HG02610 (cell line): ENCODE measurements around the gene MED15.
"Not testable (repeated sequence)": the region's sequence is repeated elsewhere in the genome, so short reads cannot be mapped to it uniquely, and the experiment has no call there.

Source experiments
- ATAC-seq: cut with Tn5 transposase; IDR thresholded peaks from one replicate; pipeline ENCODE4 v1.9.1; 2021; ENCODE audit warnings: mild to moderate bottlenecking, moderate library complexity; ENCODE audit not compliant: unreplicated experiment

Gene MED15

GRCh38 chr22:20581503-20582170 lies 74.2 kb downstream of the MED15 start:
- ATAC-seq: no peak

GRCh38 chr22:20582171-20582511 lies 74.7 kb downstream of the MED15 start:
- no peak for ATAC-seq

- no peak for ATAC-seq
Observed at GRCh38 chr22:20582520-20583361, 75.3 kb downstream of the MED15 start.

- ATAC-seq: no peak
Observed at GRCh38 chr22:20583471-20583922, 76.1 kb downstream of the MED15 start.

- no peak for ATAC-seq
Observed at GRCh38 chr22:20584029-20584871, 76.8 kb downstream of the MED15 start.

- ATAC-seq: no peak
Observed at GRCh38 chr22:20584872-20585638, 77.6 kb downstream of the MED15 start.

GRCh38 chr22:20585639-20586402 lies 78.4 kb downstream of the MED15 start:
- no peak for ATAC-seq

GRCh38 chr22:20586403-20586745 lies 79.0 kb downstream of the MED15 start:
- ATAC-seq: no peak

- ATAC-seq: no peak
Observed at GRCh38 chr22:20587206-20587958, 80.0 kb downstream of the MED15 start.

- no peak for ATAC-seq
Observed at GRCh38 chr22:20588092-20588842, 80.9 kb downstream of the MED15 start.

- ATAC-seq: no peak
Observed at GRCh38 chr22:20588843-20589581, 81.6 kb downstream of the MED15 start.

GRCh38 chr22:20589614-20590476 lies 82.4 kb downstream of the MED15 start:
- no peak for ATAC-seq

- no peak for ATAC-seq
Observed at GRCh38 chr22:20590477-20591294, 83.3 kb downstream of the MED15 start.

- no peak for ATAC-seq
Observed at GRCh38 chr22:20591295-20591645, 83.9 kb downstream of the MED15 start.

GRCh38 chr22:20591660-20592310 lies 84.4 kb downstream of the MED15 start:
- ATAC-seq: no peak

- not testable (repeated sequence) for ATAC-seq
Observed at GRCh38 chr22:20594038-20594437, 86.6 kb downstream of the MED15 start.
